ENCODE data around the gene POLD4.

The POLD4 gene

DNA sequence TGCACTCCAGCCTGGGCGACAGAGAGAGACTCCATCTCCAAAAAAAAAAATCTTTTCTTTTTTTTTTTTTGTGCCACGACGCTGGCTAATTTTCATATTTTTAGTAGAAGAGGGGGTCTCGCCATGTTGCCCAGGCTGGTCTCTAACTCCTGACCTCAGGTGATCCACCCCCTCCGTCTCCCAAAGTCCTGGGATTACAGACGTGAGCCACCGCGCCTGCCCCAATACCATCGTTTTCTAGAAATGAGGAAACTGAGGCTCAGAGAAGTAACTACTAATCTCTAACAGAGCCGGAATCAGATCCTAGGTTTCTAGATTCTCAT is 36.5 kb downstream of the POLD4 start:
- no peak for TF ChIP-seq FOXA1 (IDR thresholded peaks at IDR 0.05)
- no peak for TF ChIP-seq NFRKB (IDR thresholded peaks at IDR 0.05)
- TF ChIP-seq ARNT (IDR thresholded peaks at IDR 0.05) = no peak
- TF ChIP-seq LEF1 (IDR thresholded peaks at IDR 0.05; ENCODE audit: borderline replicate concordance) = no peak
- no peak for TF ChIP-seq BHLHE40 (IDR thresholded peaks at IDR 0.05; ENCODE audit: borderline replicate concordance)
- TF ChIP-seq FOXM1 (IDR thresholded peaks at IDR 0.05; ENCODE audit: borderline replicate concordance) = no peak
- no peak for TF ChIP-seq TARDBP (IDR thresholded peaks at IDR 0.05)
- no peak for TF ChIP-seq L3MBTL2 (conservative IDR thresholded peaks at IDR 0.05)
- TF ChIP-seq, protein P1, sequence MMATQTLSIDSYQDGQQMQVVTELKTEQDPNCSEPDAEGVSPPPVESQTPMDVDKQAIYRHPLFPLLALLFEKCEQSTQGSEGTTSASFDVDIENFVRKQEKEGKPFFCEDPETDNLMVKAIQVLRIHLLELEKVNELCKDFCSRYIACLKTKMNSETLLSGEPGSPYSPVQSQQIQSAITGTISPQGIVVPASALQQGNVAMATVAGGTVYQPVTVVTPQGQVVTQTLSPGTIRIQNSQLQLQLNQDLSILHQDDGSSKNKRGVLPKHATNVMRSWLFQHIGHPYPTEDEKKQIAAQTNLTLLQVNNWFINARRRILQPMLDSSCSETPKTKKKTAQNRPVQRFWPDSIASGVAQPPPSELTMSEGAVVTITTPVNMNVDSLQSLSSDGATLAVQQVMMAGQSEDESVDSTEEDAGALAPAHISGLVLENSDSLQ (IDR thresholded peaks at IDR 0.05) = no peak
- TF ChIP-seq HDGF (IDR thresholded peaks at IDR 0.05; ENCODE audit: borderline replicate concordance) = no peak
- CTCF ChIA-PET = interaction anchor here (0.6 to 3.5 kb wide), 10 partner anchors 10 to 236 kb away, joined by 3 to 22 read pairs (median 6); partner anchors contain the start of genes PPP1CA and SSH3
- DNase-seq (ENCODE audit: extremely low spot score) = no peak
- POLR2A ChIA-PET = interaction anchor here (0.8 to 4.0 kb wide), 18 partner anchors 13 to 969 kb away, joined by 3 to 28 read pairs (median 4); partner anchors contain the start of genes ANKRD13D, B4GAT1, GRK2 and POLD4

DNA sequence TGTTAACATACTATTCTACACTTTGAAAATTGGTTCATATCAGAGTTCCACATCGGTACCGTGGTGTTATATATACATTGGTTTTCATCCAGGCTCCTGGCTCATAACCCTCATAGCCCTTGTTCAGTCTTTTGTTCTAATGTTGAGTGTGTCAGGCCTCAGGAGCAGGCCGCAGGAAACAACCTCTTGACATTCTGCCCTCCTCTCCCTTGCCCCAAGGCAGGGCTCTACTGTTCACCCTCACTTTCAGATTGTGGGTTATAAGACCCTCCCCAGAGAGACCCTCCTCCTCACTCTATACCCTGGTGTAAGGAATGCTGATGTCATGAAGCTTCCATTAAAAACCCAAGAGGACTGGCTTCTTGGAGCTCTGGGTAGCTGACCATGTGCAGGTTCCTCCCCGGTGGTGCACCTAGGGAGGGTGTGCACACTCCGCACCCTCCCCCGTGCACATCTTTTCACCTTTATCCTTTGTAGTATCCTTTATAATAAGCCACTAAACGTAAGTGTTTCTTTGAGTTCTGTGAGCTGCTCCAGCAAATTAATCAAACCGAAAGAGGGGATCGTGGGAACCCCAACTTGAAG is 37.9 kb downstream of the POLD4 start:
- POLR2A ChIA-PET = interaction anchor here (1.2 kb wide), 1 partner anchor 27 kb away, joined by 4 read pairs; the partner anchor contains the start of gene ANKRD13D
- peak; percentile 2 for DNase-seq (ENCODE audit: extremely low spot score)
- TF ChIP-seq FOXM1 (IDR thresholded peaks at IDR 0.05; ENCODE audit: borderline replicate concordance) (no peak), NFRKB (IDR thresholded peaks at IDR 0.05) (no peak), L3MBTL2 (conservative IDR thresholded peaks at IDR 0.05) (no peak), TARDBP (IDR thresholded peaks at IDR 0.05) (no peak), ELF4 (IDR thresholded peaks at IDR 0.05) (no peak), ARNT (IDR thresholded peaks at IDR 0.05) (no peak), CTBP1 (IDR thresholded peaks at IDR 0.05; ENCODE audit: borderline replicate concordance) (no peak), LEF1 (IDR thresholded peaks at IDR 0.05; ENCODE audit: borderline replicate concordance) (no peak)
- CTCF ChIA-PET = interaction anchor here (1.5 kb wide), 2 partner anchors 10 to 54 kb away, joined by 3 to 6 read pairs; no protein-coding TSS in a partner anchor

DNA sequence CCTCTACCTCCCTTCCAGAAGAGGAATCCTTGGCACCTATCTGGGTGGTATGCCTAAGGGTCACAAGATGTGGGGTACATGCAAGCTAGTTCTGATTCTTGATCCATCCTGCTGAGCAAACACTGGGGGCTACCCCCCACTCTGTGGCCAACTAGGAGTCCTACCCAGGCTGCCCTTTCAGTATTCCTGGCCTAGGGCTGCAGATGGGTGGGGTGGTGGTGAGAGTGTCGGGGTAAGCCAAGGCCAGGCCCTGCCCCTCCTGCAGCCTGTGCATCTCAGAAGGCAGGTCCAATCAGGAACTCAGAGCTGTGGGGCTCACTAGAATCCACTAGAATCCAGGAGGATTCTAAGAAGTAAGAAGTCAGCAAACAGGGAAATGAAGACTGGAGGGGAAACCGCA is 39.1 kb downstream of the POLD4 start:
- no peak for TF ChIP-seq ARNT (IDR thresholded peaks at IDR 0.05)
- TF ChIP-seq TARDBP (IDR thresholded peaks at IDR 0.05) = no peak
- no peak for TF ChIP-seq L3MBTL2 (conservative IDR thresholded peaks at IDR 0.05)
- TF ChIP-seq FOXM1 (IDR thresholded peaks at IDR 0.05; ENCODE audit: borderline replicate concordance) = no peak
- TF ChIP-seq NFRKB (IDR thresholded peaks at IDR 0.05) = no peak
- TF ChIP-seq HDGF (IDR thresholded peaks at IDR 0.05; ENCODE audit: borderline replicate concordance) = no peak
- TF ChIP-seq FOXA1 (IDR thresholded peaks at IDR 0.05) = no peak
- no peak for TF ChIP-seq BHLHE40 (IDR thresholded peaks at IDR 0.05; ENCODE audit: borderline replicate concordance)
- TF ChIP-seq FOXK2 (IDR thresholded peaks at IDR 0.05) = no peak
- TF ChIP-seq CTBP1 (IDR thresholded peaks at IDR 0.05; ENCODE audit: borderline replicate concordance) = no peak
- no peak for TF ChIP-seq ZNF384 (IDR thresholded peaks at IDR 0.05)
- no peak for TF ChIP-seq SP1 (IDR thresholded peaks at IDR 0.05)
- ChIA-PET CTCF (interaction anchor here (1.5 kb wide), 1 partner anchor 52 kb away, joined by 6 read pairs; no protein-coding TSS in a partner anchor), POLR2A (interaction anchor here (0.9 kb wide), 1 partner anchor 11 kb away, joined by 3 read pairs; the partner anchor contains the start of gene SSH3)

DNA sequence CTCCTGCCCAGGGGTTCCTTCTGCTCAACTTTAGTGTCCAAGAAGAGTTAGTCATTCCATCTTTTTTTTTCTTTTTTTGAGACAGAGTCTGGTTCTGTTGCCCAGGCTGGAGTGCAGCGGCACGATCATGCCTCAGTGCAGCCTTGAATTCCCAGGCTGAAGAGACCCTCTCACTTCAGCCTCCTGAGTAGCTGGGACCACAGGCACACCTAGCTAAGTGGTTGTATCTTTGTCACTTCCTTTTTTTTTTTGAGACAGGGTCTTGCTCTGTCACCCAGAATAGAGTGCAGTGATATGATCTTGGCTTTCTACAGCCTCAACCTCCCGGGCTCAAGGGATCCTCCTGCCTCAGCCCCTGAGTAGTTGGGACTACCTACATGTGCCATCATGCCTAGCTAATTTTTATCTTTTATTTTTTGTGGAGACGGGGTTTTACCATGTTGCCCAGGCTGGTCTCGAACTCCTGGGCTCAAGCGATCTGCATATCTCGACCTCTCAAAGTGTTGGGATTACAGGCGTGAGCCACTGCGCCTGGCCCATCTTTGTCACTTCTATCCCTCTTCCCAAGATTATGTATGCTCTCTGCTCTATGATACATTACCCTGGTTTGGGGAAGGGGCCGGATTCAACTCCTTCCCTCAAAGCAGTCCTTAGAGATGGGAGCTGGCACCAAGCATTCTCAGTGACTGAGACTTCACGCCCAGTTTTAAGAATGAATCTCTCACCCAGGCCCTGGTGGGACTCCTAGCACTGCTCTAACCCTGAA is 40.0 kb downstream of the POLD4 start:
- ChIA-PET CTCF (interaction anchor here (0.9 kb wide), 1 partner anchor 52 kb away, joined by 3 read pairs; no protein-coding TSS in a partner anchor), POLR2A (interaction anchor here (0.9 kb wide), 1 partner anchor 10 kb away, joined by 3 read pairs; the partner anchor contains the start of gene SSH3)
- DNase-seq (ENCODE audit: extremely low spot score) = no peak
- TF ChIP-seq, protein P1 (IDR thresholded peaks at IDR 0.05) = no peak
- TF ChIP-seq HDGF (IDR thresholded peaks at IDR 0.05; ENCODE audit: borderline replicate concordance) = no peak
- TF ChIP-seq FOXA1 (IDR thresholded peaks at IDR 0.05) = no peak
- no peak for TF ChIP-seq FOXK2 (IDR thresholded peaks at IDR 0.05)
- no peak for TF ChIP-seq ARNT (IDR thresholded peaks at IDR 0.05)
- no peak for TF ChIP-seq ELF4 (IDR thresholded peaks at IDR 0.05)
- no peak for TF ChIP-seq CTBP1 (IDR thresholded peaks at IDR 0.05; ENCODE audit: borderline replicate concordance)

More for the DNA sequence above, 39.1 kb downstream of the POLD4 start:
- no peak for DNase-seq (ENCODE audit: extremely low spot score)

DNA sequence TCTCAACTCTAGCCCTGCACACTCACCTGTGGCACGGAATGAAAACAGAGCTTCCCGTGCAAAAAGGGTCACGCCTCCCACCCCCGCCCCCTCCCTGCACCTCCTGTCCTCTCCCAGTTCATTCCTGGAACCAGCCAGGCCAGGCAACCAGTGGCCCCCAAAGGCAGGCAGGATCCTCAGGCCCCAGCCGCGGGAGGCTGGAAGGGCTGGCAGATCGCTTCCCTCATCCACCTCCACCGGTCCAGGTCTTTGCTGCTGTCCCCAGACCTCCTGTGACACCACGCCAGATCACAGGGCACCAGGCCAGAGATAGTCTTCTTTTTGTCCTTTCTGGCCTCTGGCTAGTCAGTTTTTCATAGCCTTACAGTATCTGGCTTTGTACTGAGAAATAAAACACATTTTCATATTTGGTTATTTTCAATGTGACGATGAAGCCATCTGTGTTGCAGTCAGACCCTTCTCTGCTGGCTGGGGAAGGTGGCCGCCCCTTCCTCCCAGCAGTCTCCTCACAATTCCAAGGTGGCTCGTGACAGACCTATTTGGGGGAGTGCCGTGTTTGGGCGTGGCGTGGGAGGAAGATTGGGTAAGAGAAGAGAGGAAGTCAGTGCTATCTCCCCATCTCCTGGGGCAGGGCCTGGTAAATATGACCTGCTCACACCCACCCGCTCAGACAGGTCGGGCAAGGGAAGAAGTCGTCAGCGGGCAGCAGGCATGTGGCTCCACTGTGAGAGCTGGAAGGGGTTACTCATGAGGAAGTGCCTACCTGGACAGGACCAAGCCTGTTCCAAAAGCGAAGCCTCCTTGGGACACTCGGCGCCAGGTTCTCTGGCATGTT is 40.9 kb downstream of the POLD4 start:
- ChIA-PET POLR2A (no interaction called here), CTCF (interaction anchor here (0.9 kb wide), 1 partner anchor 51 kb away, joined by 3 read pairs; no protein-coding TSS in a partner anchor)
- DNase-seq (ENCODE audit: extremely low spot score) = peak; percentile 2
- TF ChIP-seq BHLHE40 (IDR thresholded peaks at IDR 0.05; ENCODE audit: borderline replicate concordance) (no peak), FOXA1 (IDR thresholded peaks at IDR 0.05) (no peak), HDGF (IDR thresholded peaks at IDR 0.05; ENCODE audit: borderline replicate concordance) (no peak), SP1 (IDR thresholded peaks at IDR 0.05) (no peak), LEF1 (IDR thresholded peaks at IDR 0.05; ENCODE audit: borderline replicate concordance) (no peak), NFRKB (IDR thresholded peaks at IDR 0.05) (no peak), L3MBTL2 (conservative IDR thresholded peaks at IDR 0.05) (no peak), FOXK2 (IDR thresholded peaks at IDR 0.05) (no peak), CTBP1 (IDR thresholded peaks at IDR 0.05; ENCODE audit: borderline replicate concordance) (no peak), ELF4 (IDR thresholded peaks at IDR 0.05) (no peak), ZNF384 (IDR thresholded peaks at IDR 0.05) (no peak), FOXM1 (IDR thresholded peaks at IDR 0.05; ENCODE audit: borderline replicate concordance) (no peak), ARNT (IDR thresholded peaks at IDR 0.05) (no peak), TARDBP (IDR thresholded peaks at IDR 0.05) (no peak), SUZ12 (IDR thresholded peaks at IDR 0.05) (no peak)
- TF ChIP-seq, protein P1 (IDR thresholded peaks at IDR 0.05) = no peak

All from HEK293T (cell line).